HEK293 (cell line): ENCODE data around the gene SLC18A3.

Experiments
- IKZF3 ChIP-seq: fragments of 450-650 bp; IDR thresholded peaks from 2 replicates; pipeline ENCODE4 v1.5.0; 2018; ENCODE audit warnings: missing biosample characterization, mild to moderate bottlenecking, missing genetic modification characterization, moderate library complexity
- SALL2 ChIP-seq: fragments of 450-650 bp; formaldehyde crosslinking; IDR thresholded peaks from 2 replicates; pipeline ENCODE4 v1.5.0; 2017; ENCODE audit warnings: missing biosample characterization, mild to moderate bottlenecking, missing genetic modification characterization, borderline replicate concordance
- SP2 ChIP-seq: fragments of 450-650 bp; formaldehyde crosslinking; IDR thresholded peaks from 2 replicates; pipeline ENCODE4 v1.5.1; 2016; ENCODE audit warnings: missing biosample characterization, missing genetic modification characterization
- YY1 ChIP-seq: fragments of 450-650 bp; formaldehyde crosslinking; IDR thresholded peaks from 2 replicates; pipeline ENCODE4 v1.5.1; 2018; ENCODE audit warnings: missing biosample characterization, missing genetic modification characterization
- ZFP37 ChIP-seq: fragments of 450-650 bp; formaldehyde crosslinking; IDR thresholded peaks from 2 replicates; pipeline ENCODE4 v1.5.1; 2016; ENCODE audit warnings: missing biosample characterization, missing genetic modification characterization
- ZNF274 ChIP-seq, 2 experiments: fragments of 200-500 bp in 1 of 2; fragments of 450-650 bp in 1 of 2; sonication (Bioruptor generic) in 1 of 2; formaldehyde crosslinking in 1 of 2; IDR thresholded peaks; 2 replicates each; pipeline versions ENCODE4 v1.5.1 to v1.6.1; 2014 to 2016; ENCODE audit warnings: borderline replicate concordance in 1 of 2, inconsistent platforms in 1 of 2, low read length in 1 of 2, missing biosample characterization in 1 of 2, missing genetic modification characterization in 1 of 2
- TF ChIP-seq, protein P1 (sequence below): fragments of 450-650 bp; formaldehyde crosslinking; IDR thresholded peaks from 2 replicates; pipeline ENCODE4 v1.5.1; 2016; ENCODE audit warnings: missing biosample characterization, missing genetic modification characterization
- TF ChIP-seq, protein P2 (sequence below): fragments of 450-650 bp; formaldehyde crosslinking; IDR thresholded peaks from 2 replicates; pipeline ENCODE4 v1.5.1; 2016; ENCODE audit warnings: missing biosample characterization, missing genetic modification characterization
- TF ChIP-seq, protein P3 (sequence below): sonication (generic); formaldehyde crosslinking; IDR thresholded peaks from 2 replicates; pipeline ENCODE4 v1.8.1; 2022; ENCODE audit warnings: mild to moderate bottlenecking, moderate library complexity, missing genetic modification reagents
- TF ChIP-seq, protein P4 (sequence below): fragments of 450-650 bp; formaldehyde crosslinking; conservative IDR thresholded peaks from 2 replicates; pipeline ENCODE4 v1.5.1; 2016; ENCODE audit warnings: low read depth, missing biosample characterization, missing genetic modification characterization
- TF ChIP-seq, protein P5 (sequence below): fragments of 450-650 bp; formaldehyde crosslinking; IDR thresholded peaks from 2 replicates; pipeline ENCODE4 v1.5.1; 2016; ENCODE audit warnings: missing biosample characterization, missing genetic modification characterization

DNA sequence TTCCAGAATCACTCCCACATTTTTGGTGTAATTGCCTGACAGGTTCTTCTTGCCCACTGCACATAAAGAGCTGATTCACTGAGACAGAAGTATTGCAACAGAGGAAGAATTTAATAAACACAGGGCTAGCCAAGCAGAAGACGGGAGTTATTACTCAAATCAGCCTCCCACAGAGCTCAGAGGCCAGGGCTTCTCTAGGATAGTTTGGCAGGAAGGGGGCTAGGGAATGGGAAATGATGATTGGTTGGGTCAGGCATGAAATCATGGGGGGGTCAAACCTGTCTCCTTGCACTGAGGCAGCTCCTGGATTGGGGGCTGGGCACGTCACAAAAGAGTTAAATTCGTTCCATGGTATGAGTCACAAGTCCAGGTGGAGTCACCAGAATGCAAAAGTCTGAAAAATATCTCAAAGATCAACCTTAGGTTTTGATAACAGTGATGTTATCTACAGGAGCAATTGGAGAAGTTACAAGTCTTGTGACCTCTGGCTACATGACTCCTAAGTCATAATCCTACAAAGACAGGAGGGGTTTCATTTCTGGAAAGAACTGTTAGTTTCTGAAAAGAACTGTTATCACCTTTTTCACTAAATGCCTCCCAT lies 41.0 kb upstream of the SLC18A3 start:
- TF ChIP-seq SP2 (tag by site-specific recombination): no peak
- TF ChIP-seq, protein P1, sequence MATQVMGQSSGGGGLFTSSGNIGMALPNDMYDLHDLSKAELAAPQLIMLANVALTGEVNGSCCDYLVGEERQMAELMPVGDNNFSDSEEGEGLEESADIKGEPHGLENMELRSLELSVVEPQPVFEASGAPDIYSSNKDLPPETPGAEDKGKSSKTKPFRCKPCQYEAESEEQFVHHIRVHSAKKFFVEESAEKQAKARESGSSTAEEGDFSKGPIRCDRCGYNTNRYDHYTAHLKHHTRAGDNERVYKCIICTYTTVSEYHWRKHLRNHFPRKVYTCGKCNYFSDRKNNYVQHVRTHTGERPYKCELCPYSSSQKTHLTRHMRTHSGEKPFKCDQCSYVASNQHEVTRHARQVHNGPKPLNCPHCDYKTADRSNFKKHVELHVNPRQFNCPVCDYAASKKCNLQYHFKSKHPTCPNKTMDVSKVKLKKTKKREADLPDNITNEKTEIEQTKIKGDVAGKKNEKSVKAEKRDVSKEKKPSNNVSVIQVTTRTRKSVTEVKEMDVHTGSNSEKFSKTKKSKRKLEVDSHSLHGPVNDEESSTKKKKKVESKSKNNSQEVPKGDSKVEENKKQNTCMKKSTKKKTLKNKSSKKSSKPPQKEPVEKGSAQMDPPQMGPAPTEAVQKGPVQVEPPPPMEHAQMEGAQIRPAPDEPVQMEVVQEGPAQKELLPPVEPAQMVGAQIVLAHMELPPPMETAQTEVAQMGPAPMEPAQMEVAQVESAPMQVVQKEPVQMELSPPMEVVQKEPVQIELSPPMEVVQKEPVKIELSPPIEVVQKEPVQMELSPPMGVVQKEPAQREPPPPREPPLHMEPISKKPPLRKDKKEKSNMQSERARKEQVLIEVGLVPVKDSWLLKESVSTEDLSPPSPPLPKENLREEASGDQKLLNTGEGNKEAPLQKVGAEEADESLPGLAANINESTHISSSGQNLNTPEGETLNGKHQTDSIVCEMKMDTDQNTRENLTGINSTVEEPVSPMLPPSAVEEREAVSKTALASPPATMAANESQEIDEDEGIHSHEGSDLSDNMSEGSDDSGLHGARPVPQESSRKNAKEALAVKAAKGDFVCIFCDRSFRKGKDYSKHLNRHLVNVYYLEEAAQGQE (tag by site-specific recombination): no peak
- TF ChIP-seq, protein P2, sequence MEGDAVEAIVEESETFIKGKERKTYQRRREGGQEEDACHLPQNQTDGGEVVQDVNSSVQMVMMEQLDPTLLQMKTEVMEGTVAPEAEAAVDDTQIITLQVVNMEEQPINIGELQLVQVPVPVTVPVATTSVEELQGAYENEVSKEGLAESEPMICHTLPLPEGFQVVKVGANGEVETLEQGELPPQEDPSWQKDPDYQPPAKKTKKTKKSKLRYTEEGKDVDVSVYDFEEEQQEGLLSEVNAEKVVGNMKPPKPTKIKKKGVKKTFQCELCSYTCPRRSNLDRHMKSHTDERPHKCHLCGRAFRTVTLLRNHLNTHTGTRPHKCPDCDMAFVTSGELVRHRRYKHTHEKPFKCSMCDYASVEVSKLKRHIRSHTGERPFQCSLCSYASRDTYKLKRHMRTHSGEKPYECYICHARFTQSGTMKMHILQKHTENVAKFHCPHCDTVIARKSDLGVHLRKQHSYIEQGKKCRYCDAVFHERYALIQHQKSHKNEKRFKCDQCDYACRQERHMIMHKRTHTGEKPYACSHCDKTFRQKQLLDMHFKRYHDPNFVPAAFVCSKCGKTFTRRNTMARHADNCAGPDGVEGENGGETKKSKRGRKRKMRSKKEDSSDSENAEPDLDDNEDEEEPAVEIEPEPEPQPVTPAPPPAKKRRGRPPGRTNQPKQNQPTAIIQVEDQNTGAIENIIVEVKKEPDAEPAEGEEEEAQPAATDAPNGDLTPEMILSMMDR (tag by site-specific recombination): no peak
- TF ChIP-seq ZFP37 (tag by site-specific recombination): no peak
- TF ChIP-seq YY1 (tag by site-specific recombination): no peak
- no peak for TF ChIP-seq SALL2 (tag by site-specific recombination)
- TF ChIP-seq, protein P3, sequence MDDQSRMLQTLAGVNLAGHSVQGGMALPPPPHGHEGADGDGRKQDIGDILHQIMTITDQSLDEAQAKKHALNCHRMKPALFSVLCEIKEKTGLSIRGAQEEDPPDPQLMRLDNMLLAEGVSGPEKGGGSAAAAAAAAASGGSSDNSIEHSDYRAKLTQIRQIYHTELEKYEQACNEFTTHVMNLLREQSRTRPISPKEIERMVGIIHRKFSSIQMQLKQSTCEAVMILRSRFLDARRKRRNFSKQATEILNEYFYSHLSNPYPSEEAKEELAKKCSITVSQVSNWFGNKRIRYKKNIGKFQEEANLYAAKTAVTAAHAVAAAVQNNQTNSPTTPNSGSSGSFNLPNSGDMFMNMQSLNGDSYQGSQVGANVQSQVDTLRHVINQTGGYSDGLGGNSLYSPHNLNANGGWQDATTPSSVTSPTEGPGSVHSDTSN (CRISPR knock-in tag): no peak
- TF ChIP-seq, protein P4, sequence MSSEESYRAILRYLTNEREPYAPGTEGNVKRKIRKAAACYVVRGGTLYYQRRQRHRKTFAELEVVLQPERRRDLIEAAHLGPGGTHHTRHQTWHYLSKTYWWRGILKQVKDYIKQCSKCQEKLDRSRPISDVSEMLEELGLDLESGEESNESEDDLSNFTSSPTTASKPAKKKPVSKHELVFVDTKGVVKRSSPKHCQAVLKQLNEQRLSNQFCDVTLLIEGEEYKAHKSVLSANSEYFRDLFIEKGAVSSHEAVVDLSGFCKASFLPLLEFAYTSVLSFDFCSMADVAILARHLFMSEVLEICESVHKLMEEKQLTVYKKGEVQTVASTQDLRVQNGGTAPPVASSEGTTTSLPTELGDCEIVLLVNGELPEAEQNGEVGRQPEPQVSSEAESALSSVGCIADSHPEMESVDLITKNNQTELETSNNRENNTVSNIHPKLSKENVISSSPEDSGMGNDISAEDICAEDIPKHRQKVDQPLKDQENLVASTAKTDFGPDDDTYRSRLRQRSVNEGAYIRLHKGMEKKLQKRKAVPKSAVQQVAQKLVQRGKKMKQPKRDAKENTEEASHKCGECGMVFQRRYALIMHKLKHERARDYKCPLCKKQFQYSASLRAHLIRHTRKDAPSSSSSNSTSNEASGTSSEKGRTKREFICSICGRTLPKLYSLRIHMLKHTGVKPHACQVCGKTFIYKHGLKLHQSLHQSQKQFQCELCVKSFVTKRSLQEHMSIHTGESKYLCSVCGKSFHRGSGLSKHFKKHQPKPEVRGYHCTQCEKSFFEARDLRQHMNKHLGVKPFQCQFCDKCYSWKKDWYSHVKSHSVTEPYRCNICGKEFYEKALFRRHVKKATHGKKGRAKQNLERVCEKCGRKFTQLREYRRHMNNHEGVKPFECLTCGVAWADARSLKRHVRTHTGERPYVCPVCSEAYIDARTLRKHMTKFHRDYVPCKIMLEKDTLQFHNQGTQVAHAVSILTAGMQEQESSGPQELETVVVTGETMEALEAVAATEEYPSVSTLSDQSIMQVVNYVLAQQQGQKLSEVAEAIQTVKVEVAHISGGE: no peak
- TF ChIP-seq ZNF274 (IDR thresholded peaks at IDR 0.05; ENCODE audit: low read length): no peak
- TF ChIP-seq ZNF274 (tag by site-specific recombination; IDR thresholded peaks at IDR 0.05; ENCODE audit: borderline replicate concordance): no peak
- TF ChIP-seq, protein P5, sequence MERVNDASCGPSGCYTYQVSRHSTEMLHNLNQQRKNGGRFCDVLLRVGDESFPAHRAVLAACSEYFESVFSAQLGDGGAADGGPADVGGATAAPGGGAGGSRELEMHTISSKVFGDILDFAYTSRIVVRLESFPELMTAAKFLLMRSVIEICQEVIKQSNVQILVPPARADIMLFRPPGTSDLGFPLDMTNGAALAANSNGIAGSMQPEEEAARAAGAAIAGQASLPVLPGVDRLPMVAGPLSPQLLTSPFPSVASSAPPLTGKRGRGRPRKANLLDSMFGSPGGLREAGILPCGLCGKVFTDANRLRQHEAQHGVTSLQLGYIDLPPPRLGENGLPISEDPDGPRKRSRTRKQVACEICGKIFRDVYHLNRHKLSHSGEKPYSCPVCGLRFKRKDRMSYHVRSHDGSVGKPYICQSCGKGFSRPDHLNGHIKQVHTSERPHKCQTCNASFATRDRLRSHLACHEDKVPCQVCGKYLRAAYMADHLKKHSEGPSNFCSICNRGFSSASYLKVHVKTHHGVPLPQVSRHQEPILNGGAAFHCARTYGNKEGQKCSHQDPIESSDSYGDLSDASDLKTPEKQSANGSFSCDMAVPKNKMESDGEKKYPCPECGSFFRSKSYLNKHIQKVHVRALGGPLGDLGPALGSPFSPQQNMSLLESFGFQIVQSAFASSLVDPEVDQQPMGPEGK (tag by site-specific recombination): no peak
- TF ChIP-seq IKZF3: no peak
